SIG-M5 (cell line): ENCODE measurements around the gene PDE4B.

Source experiments
- DNase-seq: peaks from one replicate; lab custom pipeline; 2025; lab: John Stamatoyannopoulos, UW

Gene PDE4B

DNA sequence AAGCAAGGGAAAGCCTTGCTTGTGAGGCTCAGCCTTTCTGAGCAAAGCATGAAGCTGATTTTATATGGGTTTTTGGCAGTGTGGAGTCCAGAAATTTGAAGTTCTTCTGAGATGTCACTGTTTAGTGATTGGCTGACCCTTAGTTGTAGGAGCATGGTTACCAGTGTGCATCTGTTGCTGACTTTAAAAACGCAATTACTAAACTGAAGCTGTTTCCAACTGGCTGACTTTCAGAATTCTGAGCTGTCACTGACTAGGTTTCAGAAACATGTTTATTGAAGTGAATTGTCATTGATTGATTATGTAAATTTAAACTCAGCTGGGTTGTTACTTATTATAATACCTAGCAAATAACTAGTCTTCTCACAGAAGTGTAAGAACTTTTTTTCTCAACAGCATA is 89.4 kb downstream of the PDE4B start:
- no peak for DNase-seq

DNA sequence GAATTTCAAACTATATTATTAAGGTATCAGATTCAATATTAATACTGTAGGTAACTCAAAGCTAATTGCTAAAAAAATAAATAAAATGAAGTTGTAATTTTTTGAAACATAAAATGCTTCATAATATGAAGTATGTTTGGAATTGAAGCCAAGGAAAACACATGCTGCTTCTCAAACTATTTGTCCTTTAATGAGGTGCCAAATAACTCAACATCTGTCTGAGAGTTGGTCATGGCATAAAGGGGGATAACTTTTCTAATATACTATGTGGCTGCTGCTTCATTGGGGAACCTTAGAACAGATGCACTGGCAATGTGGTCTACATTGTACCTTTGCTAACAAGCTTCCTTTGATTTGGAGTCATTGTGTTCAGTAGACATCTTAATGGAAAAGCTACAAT is 96.7 kb downstream of the PDE4B start:
- no peak for DNase-seq

DNA sequence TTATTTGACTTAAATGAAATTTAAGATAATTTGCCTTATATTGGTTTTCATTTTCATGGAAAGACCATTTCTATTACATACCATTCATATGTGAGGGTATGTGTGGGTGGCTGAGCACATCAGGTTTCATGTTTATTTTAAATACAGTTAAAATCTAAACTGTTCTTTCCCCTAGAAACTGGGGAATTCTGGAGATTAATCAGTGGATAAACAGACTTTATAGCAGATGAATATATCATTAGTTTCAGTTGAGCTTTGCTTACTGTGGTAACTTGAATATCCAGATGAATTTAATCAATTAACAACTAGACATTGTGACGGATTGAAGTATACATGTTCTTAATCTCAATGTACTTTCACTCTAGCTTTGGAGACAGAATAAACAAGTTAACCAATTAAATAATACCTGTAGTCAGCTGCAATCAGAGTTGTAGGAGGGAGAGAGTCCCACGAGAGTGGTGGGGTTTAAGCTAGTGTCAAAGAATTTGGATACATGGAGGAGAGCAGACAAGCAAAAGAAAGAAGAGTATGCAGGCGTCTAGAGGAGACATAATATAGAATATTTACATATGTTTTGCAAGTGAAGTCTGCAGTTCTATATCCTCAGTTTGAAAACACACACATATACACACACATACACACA is 97.6 kb downstream of the PDE4B start:
- DNase-seq = no peak

DNA sequence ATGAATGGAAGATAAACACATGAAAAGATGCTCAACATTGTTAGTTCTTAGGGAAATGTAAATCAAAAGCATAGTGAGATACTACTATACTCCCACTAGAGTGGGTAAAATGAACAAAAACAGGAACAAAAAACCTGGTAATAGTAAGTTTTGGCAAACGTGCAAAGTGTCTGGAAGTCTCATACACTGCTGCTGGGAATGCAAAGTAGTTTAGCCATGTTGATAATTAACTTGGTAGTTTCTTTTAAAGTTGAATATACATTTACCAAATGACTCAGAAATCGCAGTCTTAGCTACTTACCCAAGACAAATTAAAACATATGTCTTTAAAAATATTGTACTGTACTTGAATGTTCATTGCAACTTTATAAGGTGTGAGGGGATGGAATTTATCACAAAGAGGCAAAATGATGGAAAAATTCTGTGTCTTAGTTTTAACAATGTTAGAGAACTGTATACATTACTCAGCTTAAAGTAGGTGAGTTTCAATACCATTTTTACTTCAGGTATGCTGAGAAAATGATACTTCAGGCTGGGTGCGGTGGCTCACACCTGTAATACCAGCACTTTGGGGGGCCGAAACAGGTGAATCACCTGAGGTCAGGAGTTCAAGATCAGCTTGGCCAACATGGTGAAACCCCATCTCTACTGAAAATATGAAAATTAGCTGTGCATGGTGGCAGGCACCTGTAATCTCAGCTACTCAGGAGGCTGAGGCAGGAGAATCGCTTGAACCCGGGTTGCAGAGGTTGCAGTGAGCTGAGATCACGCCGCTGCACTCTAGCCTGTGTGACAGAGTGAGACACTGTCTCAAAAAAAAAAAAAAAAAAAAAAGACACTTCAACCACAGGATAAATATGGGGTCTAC is 102.3 kb downstream of the PDE4B start:
- DNase-seq = no peak

DNA sequence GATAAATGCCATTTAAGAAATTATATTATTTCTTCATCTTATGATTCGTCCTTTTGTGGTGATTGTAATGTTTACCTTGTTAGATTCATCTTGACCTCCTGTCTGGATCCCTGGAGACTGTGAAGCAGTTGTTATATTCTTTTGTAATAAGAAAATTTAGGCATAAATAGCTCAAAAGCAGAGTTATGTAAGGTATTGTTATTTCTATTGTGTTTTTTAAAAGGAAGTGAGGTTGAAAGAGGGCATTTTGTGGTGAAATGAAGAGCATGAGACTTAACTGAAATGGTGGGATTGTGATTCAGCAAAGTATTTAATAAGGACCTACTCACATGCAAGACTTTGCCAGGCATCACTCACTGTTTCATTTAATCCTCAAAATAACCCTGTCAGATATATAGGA is 104.0 kb downstream of the PDE4B start:
- DNase-seq = no peak

DNA sequence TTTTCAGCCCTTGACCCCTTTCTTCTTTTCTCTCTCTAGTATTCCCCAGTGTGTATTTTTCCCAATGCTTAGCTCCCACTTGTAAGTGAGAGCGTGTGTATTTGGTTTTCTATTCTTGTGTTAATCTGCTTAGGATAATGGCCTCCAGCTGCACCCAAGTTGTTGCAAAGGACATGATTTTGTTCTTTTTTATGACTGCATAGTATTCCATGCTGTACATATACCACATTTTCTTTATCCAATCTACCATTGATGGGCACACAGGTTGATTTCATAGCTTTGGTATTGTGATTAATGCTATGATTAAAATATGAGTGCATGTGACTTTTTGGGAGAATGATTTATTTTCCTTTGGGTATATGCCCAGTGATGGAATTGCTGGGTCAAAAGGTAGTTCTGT is 104.8 kb downstream of the PDE4B start:
- no peak for DNase-seq

DNA sequence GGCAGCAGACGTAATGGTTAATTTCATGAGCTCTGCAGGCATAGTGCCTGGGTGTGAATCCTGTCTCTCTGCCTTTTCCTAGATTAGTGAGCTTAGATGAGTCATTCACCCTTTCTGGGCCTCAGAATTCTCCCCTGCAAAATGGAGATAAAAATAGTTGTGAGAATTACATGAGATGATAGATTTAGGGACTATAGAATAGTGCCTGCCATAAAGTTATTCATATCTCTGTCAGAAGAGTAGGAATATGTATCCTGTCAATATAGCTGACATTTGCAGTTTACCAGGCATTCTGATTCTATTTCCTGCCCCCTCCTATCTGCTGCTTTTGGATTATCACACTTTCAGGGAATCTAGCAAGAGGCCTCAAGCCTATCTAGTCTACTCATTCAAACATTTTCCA is 112.0 kb downstream of the PDE4B start:
- no peak for DNase-seq

DNA sequence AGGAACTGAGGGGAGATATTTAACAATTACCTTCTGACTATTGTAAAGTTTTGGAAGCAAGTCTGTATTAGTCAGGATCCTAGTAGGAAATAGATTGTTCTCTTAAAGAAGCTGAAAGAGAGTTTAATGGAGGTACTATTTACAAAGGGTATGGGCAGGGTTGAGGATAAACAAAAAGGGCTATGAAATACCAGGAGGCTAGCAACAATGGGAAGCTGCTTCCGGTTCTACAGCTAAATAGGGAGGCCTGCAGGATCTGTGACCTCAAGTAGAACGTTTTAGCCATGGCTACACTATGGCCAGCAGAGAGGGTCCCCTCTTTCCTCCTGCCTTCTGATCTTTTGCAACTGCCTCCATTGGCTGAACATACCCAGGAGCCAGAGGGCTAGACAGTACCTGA is 117.7 kb downstream of the PDE4B start:
- DNase-seq = no peak

DNA sequence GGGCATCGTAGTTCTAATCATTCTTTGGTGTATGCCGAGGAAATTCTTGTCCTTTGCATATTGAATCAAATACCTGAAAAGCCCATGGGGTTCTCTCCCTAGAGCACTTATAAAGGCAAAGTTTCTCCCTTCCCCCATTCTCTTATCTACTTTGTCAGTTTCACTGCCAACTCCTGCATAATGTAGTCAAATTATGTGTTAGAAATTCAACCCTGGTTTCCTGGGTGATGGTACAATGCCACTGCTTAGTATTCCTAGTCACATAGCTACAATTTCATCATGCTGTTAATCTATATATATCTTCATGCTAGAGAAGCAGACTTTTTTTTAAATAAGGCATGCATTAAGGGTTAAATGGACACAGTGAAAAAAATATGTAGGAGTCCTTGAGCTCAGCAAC is 119.0 kb downstream of the PDE4B start:
- no peak for DNase-seq

DNA sequence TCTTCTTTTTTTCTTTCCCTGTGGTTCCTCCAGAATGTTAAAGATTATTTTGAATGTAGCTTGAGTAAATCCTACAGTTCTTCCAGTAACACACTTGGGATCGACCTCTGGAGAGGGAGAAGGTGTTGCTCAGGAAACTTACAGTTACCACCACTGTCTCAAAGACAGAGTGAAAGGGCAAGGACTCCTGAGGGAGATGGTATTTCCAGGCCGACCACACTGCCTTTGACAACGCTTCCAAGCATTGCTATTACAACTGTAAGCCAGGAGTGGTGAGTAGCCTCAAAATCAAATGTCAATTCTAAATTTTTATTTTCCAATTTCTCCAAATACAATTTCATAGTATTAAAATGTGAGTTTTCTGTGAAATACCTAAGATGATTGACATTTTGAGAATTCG is 125.9 kb downstream of the PDE4B start:
- DNase-seq = no peak

DNA sequence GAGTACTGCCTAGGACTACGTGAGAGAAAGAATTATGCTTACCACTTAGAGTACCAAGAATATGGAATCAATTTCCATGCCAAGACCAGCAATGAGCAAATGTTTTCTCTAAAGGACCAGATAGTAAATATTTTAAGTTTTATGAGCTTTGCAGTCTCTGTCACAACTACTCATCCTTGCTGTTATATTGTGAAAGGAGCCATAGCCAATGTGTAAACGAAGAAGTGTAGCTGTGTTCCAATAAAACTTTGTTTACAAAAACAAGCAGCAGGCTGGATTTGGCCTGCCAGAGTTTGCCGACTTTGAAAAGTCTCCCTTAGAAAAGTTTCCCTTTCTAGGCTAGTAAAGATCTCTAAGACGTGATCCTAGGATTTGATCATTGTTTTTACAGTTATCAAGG is 128.8 kb downstream of the PDE4B start:
- no peak for DNase-seq

DNA sequence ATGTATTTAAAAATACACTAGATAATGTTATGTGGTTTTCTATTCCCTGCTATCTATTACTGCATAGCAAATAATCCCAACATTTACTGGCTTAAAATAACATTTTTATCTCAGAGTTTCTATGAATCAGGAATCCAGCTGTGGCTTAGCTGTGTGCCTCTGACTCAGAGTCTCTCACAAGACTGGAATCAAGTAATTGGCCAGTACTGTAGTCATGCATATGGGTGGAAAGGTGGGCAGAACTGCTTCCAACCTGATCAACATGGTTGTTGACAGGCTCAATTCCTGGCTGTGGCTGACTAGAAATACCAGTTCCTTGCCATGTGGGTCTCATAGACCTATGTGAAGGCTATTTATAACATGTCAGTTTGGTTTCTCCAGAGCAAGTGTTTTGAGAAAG is 131.8 kb downstream of the PDE4B start:
- DNase-seq = no peak

DNA sequence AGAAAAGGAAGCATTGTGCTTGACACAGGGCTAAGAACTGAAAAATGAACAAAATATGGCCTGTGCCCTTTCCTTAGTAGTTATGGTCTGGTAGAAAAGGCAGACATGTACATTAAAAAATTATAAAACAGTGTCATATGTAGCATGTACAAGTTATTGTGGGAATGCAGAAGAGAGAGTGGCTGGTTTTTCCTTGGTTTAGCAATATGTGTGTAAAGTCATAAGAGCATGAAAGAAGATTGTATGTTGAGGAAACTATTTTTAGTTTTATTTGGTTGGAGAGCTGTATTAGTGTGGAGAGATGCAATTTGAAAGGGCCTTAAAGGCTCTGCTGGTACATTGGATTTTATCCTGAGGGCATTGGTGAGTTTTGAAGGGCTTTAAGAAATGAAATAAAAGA is 145.8 kb downstream of the PDE4B start:
- DNase-seq = no peak

DNA sequence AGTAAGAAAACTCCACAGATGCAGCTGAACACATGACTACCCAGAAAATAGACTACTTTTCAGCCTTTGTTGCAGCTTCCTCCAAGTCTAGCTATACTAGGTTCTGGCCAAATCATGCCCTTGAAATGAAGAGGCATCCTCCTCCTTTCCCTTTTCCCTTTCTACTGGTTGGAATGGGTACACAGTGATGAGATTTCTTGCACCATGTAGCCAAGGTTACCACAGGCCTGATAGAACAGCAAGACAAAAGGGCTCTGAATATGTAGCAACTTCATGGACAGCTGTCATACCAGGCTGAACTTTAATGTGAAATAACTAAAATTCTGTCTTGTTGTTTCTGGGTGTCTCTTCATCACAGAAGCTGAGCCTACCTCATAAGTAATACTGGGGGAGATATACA is 146.5 kb downstream of the PDE4B start:
- no peak for DNase-seq

DNA sequence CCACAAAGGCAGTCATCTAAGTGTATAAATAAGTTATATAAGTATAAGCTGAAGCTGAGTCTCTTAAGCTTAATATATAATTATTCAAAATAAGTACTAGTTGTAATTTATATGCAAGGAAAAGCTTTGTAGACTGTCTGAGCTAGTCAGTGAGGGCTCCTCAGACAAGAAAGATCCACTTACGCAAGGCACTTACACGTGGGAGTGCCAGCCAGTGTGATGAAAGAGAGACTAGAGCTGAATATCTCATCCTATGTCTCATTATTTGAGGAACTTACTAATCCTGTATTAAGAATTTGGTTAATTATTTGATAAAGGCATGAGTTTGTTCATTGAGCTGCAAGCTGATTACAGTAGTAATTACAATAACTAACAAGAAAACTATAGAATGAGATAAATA is 146.9 kb downstream of the PDE4B start:
- no peak for DNase-seq

DNA sequence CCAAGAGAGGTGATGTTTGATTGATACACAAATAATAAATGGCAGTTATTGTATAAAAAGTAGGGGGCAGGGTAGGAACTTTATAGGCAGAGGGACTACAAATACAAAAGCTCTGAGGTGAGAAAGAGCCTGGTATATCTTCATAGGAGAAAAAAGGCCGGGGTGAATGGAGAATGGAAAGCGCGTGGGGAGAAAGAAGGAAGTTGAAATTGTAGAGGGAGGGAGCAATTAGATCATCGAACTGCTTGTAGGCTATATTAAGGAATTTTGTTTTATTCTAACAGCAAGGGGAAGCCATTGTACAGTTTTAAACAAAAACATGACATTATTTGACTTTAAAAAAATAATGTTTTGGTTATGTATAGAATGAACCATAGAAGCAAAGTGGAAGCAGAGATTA is 147.4 kb downstream of the PDE4B start:
- DNase-seq = no peak

DNA sequence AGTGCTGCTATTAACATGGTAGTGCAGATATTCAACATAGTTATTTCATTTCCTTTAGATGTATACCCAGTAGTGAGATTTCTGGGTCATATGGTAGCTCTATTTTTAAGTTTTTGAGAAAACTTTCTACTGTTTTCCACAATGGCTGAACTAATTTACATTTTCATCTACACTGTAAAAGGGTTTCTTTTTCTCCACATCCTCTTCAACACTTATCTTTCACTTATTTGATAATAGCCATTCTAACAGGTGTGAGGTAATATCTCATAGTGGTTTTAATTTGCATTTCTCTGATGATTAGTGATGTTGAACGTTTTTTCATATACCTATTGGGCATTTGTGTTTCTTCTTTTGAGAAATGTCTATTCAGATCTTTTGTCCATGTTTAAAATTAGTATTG is 149.8 kb downstream of the PDE4B start:
- DNase-seq = no peak

DNA sequence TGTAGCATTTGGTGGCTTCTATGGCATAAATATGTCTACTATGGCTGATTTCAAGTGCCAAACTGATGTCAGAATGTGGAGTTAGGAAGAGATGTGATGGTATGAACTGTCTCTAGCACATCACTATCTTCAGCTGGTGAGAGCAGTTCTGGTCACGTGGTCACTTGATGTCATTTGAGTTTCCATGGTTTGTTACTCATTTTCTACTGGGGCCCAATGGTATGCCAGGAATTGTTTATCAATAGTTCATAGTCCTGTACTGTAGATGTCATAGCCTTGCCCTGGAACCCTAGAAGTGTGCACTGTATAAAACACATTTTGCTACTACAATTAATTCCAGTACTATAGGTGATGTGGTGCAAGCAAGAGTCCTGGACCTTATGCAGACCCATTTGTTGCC is 153.7 kb downstream of the PDE4B start:
- no peak for DNase-seq

DNA sequence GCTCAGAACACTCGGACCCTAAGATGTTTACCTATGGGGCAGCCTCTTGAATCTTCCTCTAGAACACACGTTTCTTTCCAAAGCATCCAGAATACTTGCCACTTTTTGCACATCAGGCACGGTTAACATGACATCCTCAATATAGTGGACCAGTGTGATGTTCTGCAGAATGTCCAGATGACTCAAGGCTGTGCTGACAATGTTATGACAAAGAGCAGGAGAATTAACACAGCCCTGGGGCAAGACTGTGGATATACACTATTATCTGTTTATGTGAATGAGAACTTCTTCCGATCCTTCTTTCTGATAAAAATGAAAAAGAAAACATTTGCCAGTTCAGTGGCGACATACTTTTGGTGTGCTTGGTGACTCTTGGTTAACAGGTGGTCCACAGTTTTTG is 154.3 kb downstream of the PDE4B start:
- DNase-seq = no peak

DNA sequence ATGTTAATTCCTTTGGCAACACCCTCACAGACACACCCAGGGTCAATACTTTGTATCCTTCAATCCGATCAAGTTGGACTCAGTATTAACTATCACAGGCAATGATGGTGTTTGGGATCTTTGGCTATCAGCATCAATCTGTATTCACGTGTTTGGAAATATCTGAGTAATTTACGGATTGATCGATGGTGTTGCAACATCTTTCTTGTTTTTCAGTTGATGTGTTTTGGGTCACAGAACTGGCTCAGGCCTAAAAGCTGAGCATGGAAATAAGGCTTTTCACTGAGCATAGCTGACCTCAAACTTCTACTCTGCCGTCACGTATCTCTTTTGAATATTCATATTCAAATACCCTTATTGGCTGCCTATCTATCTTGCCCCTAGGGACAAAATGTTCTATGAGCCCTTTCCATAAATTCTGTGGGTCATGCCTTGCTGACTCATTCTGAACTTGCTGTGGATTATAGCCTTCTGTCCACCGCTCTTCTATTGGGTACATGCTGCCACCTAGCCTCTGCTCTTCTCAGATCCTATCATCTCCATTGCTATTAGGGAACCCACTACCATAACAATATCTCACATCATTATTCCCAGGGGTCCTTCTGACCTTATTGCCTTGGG is 156.0 kb downstream of the PDE4B start:
- no peak for DNase-seq

DNA sequence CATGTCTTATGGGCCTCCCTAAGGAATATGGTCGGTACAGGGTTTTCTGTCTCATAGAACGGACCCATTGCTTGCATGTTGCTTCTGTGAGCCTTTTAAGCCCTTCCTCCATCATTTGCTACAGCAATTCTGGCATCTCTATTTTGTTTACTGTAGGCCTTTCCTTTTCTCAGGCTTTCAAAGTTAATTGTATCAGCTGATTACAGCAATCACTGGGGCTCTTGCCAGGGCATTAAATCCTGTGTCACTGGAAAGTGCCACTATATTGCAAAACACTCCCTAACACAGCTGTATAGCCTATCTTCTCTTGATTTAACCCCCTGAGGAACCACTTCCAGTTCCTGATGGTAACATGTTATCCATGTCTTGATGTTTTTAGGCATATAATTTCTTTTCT is 156.5 kb downstream of the PDE4B start:
- DNase-seq = no peak

DNA sequence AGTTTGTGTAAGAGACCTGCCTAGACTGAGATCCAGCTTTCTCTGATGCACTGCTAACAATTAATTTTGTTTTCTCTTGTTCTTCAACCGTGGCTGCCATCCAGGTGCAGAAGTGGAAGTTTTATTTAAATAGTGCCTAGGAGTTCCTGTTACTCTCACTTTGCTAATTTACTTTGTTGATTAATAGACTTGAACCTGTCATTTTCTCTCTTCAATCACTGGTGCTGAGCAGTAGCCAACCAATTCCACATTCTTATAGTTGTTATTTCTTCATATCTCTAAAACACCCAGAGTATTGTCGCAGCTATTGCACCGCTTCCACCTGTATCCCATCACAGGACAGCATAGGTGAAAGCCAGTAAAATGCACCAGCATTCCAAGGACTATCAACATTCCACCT is 157.2 kb downstream of the PDE4B start:
- no peak for DNase-seq

DNA sequence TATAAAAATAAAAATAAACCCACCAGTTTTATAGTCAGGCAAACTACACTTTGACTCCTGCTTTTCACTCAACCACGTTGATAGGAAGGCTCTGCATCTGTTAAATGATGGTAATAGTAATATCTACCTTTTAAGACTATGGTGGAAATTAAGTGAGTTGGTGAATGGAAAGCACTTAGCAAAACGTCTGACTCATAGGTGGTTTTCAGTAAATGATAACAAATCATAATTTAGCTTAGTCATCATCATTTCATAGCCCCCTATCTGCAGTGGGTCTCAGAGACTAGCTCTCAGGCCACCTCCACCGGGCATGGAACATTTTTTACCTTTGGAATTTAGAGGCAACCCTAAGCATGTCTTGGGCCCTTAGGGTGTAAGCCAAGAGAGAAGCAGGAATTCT is 160.0 kb downstream of the PDE4B start:
- DNase-seq = no peak
